B cell (primary cell): ENCODE data around the gene SPAAR. TPM values are rescaled to one million over a fixed set of nuclear protein-coding genes. Genes with fewer than 3 reads are reported as not detected.

ENCODE experiments used
- ATAC-seq: fragments of 200-7000 bp; cut with Tn5 transposase; one replicate; pipeline ENCODE4 v1.10.0; 2021; ENCODE audit warnings: low read depth, mild to moderate bottlenecking, moderate number of reproducible peaks, moderate library complexity
- CTCF ChIA-PET: fragments of 350-600 bp; sonication (Branson Sonifier 250); formaldehyde crosslinking; loops from one replicate; lab custom pipeline; 2021; ENCODE audit warnings: antibody characterized with exemption, inconsistent platforms; lab: Charles Lee
- POLR2A ChIA-PET: fragments of 350-600 bp; sonication (Branson Sonifier 250); formaldehyde crosslinking; loops from one replicate; lab custom pipeline; 2021; ENCODE audit warnings: antibody characterized with exemption; lab: Charles Lee
- DNase-seq: peaks from one replicate; pipeline ENCODE4 v3.0.0; 2013
- H2AFZ ChIP-seq: 2 replicates; pipeline ENCODE4 v1.6.1; 2012; ENCODE audit warnings: mild to moderate bottlenecking, low read depth, low read length; ENCODE audit not compliant: insufficient read depth, poor library complexity, severe bottlenecking
- H3K27ac ChIP-seq, 2 donors: 1 replicate in 1 of 2; 2 replicates in 1 of 2; pipeline ENCODE4 v1.5.1; 2012 to 2013; ENCODE audit warnings: low read length in 2 of 2, mild to moderate bottlenecking in 2 of 2, moderate library complexity in 1 of 2
- H3K27me3 ChIP-seq, 4 experiments: fragments of 200-600 bp in 1 of 4; sonication (generic) in 1 of 4; replicated peaks in 1 of 4; 1 replicate in 2 of 4; 2 replicates in 2 of 4; pipeline versions ENCODE4 v1.6.1 to v1.7.0; 2013 to 2016; ENCODE audit warnings: low read length in 3 of 4, mild to moderate bottlenecking in 2 of 4, mixed read lengths in 1 of 4, moderate library complexity in 1 of 4; ENCODE audit not compliant: insufficient read depth in 4 of 4, control insufficient read depth in 3 of 4; ENCODE audit errors: control extremely low read depth in 1 of 4
- H3K36me3 ChIP-seq, 2 experiments: replicated peaks in 1 of 2; 1 replicate in 1 of 2; 2 replicates in 1 of 2; pipeline versions ENCODE4 v1.6.1 to v1.7.1; 2013; ENCODE audit warnings: low read length in 1 of 2; ENCODE audit not compliant: insufficient read depth in 2 of 2, control insufficient read depth in 1 of 2; ENCODE audit errors: control extremely low read depth in 1 of 2, extremely low read depth in 1 of 2
- H3K4me1 ChIP-seq, 2 donors: fragments of 200-600 bp in 1 of 2; sonication (generic) in 1 of 2; 1 replicate in 1 of 2; 2 replicates in 1 of 2; pipeline versions ENCODE4 v1.5.1 to v1.6.1; 2013 to 2017; ENCODE audit warnings: low read length in 2 of 2; ENCODE audit not compliant: control insufficient read depth in 2 of 2, insufficient read depth in 2 of 2
- H3K4me2 ChIP-seq: replicated peaks from 2 replicates; pipeline ENCODE3; 2012; ENCODE audit warnings: mild to moderate bottlenecking, low read depth, low read length; ENCODE audit not compliant: poor library complexity, severe bottlenecking
- H3K4me3 ChIP-seq, 5 experiments: fragments of 200-600 bp in 1 of 5; sonication (generic) in 1 of 5; 1 replicate in 3 of 5; 2 replicates in 2 of 5; pipeline versions ENCODE4 v1.5.1 to v1.7.0; 2011 to 2016; ENCODE audit warnings: low read length in 4 of 5, mild to moderate bottlenecking in 4 of 5, low read depth in 2 of 5, control low read depth in 1 of 5, moderate library complexity in 1 of 5; ENCODE audit not compliant: insufficient read depth in 1 of 5; ENCODE audit errors: control extremely low read depth in 1 of 5, extremely low read depth in 1 of 5
- H3K79me2 ChIP-seq: fragments of 200-600 bp; sonication (generic); one replicate; pipeline ENCODE4 v1.6.0; 2016; ENCODE audit warnings: low read length; ENCODE audit not compliant: control insufficient read depth, insufficient read depth
- H3K9ac ChIP-seq: fragments of 200-600 bp; sonication (generic); 2 replicates; pipeline ENCODE4 v1.6.1; 2017; ENCODE audit warnings: mild to moderate bottlenecking, low read length, moderate library complexity
- H3K9me3 ChIP-seq, 3 donors: one replicate each; pipeline versions ENCODE4 v1.6.1 to v1.7.1; 2013; ENCODE audit warnings: low read length in 2 of 3; ENCODE audit not compliant: control insufficient read depth in 2 of 3, insufficient read depth in 1 of 3; ENCODE audit errors: control extremely low read depth in 1 of 3
- H4K20me1 ChIP-seq: 2 replicates; pipeline ENCODE4 v1.6.0; 2012; ENCODE audit warnings: mild to moderate bottlenecking, low read length; ENCODE audit not compliant: insufficient read depth, control insufficient read depth, poor library complexity, severe bottlenecking
- H3K27ac Mint-ChIP-seq: one replicate; pipeline ENCODE4 v1.8.0; 2021; ENCODE audit warnings: mixed read lengths
- H3K27me3 Mint-ChIP-seq: one replicate; pipeline ENCODE4 v1.8.0; 2021; ENCODE audit warnings: mixed read lengths
- H3K4me1 Mint-ChIP-seq: one replicate; pipeline ENCODE4 v1.8.0; 2021; ENCODE audit warnings: mixed read lengths
- H3K4me3 Mint-ChIP-seq: one replicate; pipeline ENCODE4 v1.8.0; 2021; ENCODE audit warnings: mixed read lengths
- H3K9me3 Mint-ChIP-seq: one replicate; pipeline ENCODE4 v1.8.0; 2022; ENCODE audit warnings: mixed read lengths; ENCODE audit not compliant: insufficient read depth
- EZH2 ChIP-seq: IDR thresholded peaks from 2 replicates; pipeline ENCODE4 v1.6.1; 2012; ENCODE audit warnings: borderline replicate concordance, low read depth, mild to moderate bottlenecking, moderate library complexity, low read length; ENCODE audit not compliant: insufficient read depth, poor library complexity, severe bottlenecking
- WGBS: methylation state at CpG from one replicate; pipeline ENCODE4 v1.1.5; 2013; ENCODE audit warnings: missing lambda C conversion rate; ENCODE audit not compliant: insufficient coverage; 5-methylcytosine and 5-hydroxymethylcytosine counted together
- intact Hi-C: fragments of 100-400 bp; cut with micrococcal nuclease; formaldehyde crosslinking; loops from one replicate; pipeline ENCODE4 v1.10.0; 2022
- polyA plus RNA-seq: library from polyadenylated mRNA; depleted of rRNA; stranded (reverse); fragments of >200 nt; gene quantifications from 2 replicates; pipeline ENCODE4 v1.2.3, GENCODE V29; 2012
- total RNA-seq, 2 donors: library from RNA; stranded (reverse); fragments of 120-200 nt in 1 of 2; gene quantifications; 1 replicate in 1 of 2; 2 replicates in 1 of 2; pipeline versions ENCODE4 v1.2.3 to v1.2.4, GENCODE V29; 2013 to 2022
- TF ChIP-seq, protein P1 (sequence below): fragments of 200-600 bp; IDR thresholded peaks from one replicate; pipeline ENCODE4 v1.8.0; 2022; ENCODE audit warnings: antibody characterized with exemption, mild to moderate bottlenecking

The SPAAR gene
- total and polyA plus RNA-seq, 2 donors (not counting 1 experiment from before 2014, with no cell fraction given): not detected

DNA sequence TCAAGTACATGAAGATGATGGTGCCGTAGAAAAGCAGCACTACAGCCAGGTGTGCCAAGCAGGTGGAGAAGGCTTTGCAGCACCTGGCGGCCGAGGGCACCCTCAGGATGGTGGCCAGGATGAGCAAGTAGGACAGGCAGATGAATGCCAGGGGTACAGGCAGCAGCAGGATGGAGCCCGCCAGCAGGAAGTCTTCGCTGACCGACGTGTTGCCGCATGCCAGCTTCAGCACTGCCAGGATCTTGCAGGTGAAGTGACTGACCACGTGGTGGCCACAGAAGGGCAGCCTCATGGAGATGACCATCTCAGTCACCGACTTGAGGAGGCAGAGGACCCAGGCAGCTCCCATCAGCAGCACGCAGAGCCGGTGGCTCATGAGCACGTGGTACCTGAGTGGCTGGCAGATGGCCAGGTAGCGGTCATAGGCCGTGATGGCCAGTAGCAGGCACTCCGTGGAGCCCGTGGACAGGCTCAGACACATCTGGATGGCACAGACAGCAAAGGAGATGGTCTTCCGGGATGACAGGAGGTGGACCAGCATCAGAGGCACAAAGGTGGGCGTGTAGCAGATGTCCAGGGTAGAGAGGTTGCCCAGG is 39.6 kb upstream of the SPAAR start:
- Mint-ChIP-seq H3K27me3 (peaks cover under 1% of the 10 kb centered on the region), H3K9me3 (no peaks in the 10 kb centered on the region), H3K4me1 (no peaks in the 10 kb centered on the region), H3K27ac (no peak overlapping the region), H3K4me3 (no peak overlapping the region)
- H2AFZ ChIP-seq: no peak overlapping the region
- H3K27ac ChIP-seq: no peak overlapping the region
- H3K9ac ChIP-seq: no peak overlapping the region
- intact Hi-C loops: no loop called here
- TF ChIP-seq EZH2: no peak
- TF ChIP-seq, protein P1, sequence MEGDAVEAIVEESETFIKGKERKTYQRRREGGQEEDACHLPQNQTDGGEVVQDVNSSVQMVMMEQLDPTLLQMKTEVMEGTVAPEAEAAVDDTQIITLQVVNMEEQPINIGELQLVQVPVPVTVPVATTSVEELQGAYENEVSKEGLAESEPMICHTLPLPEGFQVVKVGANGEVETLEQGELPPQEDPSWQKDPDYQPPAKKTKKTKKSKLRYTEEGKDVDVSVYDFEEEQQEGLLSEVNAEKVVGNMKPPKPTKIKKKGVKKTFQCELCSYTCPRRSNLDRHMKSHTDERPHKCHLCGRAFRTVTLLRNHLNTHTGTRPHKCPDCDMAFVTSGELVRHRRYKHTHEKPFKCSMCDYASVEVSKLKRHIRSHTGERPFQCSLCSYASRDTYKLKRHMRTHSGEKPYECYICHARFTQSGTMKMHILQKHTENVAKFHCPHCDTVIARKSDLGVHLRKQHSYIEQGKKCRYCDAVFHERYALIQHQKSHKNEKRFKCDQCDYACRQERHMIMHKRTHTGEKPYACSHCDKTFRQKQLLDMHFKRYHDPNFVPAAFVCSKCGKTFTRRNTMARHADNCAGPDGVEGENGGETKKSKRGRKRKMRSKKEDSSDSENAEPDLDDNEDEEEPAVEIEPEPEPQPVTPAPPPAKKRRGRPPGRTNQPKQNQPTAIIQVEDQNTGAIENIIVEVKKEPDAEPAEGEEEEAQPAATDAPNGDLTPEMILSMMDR: no peak
- H3K36me3 ChIP-seq: no peaks in the 10 kb centered on the region
- DNase-seq (no peak), ATAC-seq (no peak)
- 91% methylated on average over 19 of the region's 19 CpGs for WGBS
- H3K4me3 ChIP-seq: no peak overlapping the region
- H3K4me2 ChIP-seq: no peak overlapping the region
- H4K20me1 ChIP-seq: no peaks in the 10 kb centered on the region
- no peaks in the 10 kb centered on the region for H3K4me1 ChIP-seq
- no peaks in the 10 kb centered on the region for H3K9me3 ChIP-seq
- ChIA-PET CTCF (interaction anchor here (0.6 kb wide), 1 partner anchor 12 kb away, joined by 3 read pairs; no protein-coding TSS in a partner anchor), POLR2A (no interaction called here)
- no peaks in the 10 kb centered on the region for H3K79me2 ChIP-seq
- H3K27me3 ChIP-seq: no peaks in the 10 kb centered on the region

DNA sequence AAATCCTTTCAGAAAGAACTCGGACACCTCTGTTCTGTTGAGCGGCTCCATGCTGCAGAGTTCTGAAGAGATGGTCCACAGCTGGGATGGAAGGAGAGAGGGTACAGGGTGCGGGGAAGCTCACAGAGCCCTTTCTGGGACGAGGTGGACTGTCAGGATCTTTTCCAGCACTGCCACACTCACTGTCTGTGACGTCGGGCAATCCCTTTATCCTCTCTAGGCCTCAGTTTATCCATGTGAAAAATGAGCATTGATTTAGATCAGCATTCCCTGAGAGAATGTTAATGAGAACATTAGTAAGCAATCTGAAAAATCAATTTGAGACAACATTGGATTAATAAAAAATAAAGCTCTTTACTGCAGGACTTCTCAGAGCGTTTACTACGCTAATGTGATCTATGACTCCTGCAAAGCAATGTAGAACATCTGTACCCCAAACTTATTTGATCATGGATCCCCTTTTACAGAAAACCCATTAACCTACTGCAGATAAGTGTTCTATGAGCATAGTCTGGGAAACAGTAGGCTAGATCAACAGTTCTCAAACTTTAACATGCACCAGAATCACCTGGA is 38.9 kb upstream of the SPAAR start, which contains the start of gene OR13J1:
TSS of gene OR13J1 (minus strand) at position 51 of the 573 bp plus-strand sequence. CDS start at position 51, 0 bp downstream.
- Histone ChIP-seq H3K4me1 (no peaks in the 10 kb centered on the region), H3K27me3 (no peaks in the 10 kb centered on the region), H3K36me3 (no peaks in the 10 kb centered on the region), H4K20me1 (no peaks in the 10 kb centered on the region), H3K4me2 (no peak within 1 kb of the TSS), H2AFZ (no peak within 1 kb of the TSS), H3K27ac (no peak within 1 kb of the TSS), H3K79me2 (no peaks in the 10 kb centered on the region), H3K9ac (no peak within 1 kb of the TSS), H3K4me3 (no peak within 1 kb of the TSS), H3K9me3 (no peaks in the 10 kb centered on the region)
- no peak for TF ChIP-seq EZH2
- TF ChIP-seq, protein P1: no peak
- Mint-ChIP-seq H3K27ac (no peak within 1 kb of the TSS), H3K4me1 (no peaks in the 10 kb centered on the region), H3K4me3 (no peak within 1 kb of the TSS), H3K27me3 (peaks cover 4% of the 10 kb centered on the region), H3K9me3 (peaks cover under 1% of the 10 kb centered on the region)
- ATAC-seq: no peak
- no peak for DNase-seq
- intact Hi-C loops: no loop called here
- CTCF ChIA-PET: interaction anchor here (0.6 to 1.0 kb wide), 2 partner anchors 11 to 44 kb away, joined by 3 read pairs; no protein-coding TSS in a partner anchor
- POLR2A ChIA-PET: no interaction called here
- WGBS: 93% methylated on average over 4 of the region's 8 CpGs
